ENCODE data around the gene WIPF1. TPM values are rescaled to one million over a fixed set of nuclear protein-coding genes. Genes with fewer than 3 reads are reported as not detected.

WIPF1 gene
- total and polyA plus RNA-seq, 8 donors, result 4.7 to 26.8 (median 6.2) TPM

DNA sequence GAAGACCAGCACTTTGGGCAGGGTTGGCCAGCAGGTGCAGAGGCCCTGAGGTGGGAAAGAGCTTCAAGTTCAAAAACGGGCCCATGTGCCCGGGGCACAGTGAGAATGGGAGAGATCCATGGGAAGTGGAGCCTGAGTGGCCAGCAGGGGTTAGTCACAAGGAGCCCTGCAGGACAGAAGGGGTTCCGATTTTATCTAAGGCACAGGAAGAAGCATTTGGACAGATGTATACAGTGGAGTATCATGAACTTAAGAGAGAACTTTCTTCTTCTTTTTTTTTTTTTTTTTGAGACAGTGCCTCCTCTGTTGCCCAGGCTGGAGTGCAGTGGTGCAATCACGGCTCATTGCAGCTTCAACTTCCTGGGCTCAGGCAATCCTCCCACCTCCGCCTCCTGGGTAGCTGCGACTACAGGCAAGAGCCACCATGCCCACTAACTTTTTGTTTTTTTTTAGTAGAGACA, 24.0 kb downstream of the WIPF1 start:
- no peak for FAIRE-seq
- Histone ChIP-seq H3K36me3 (no peaks in the 10 kb centered on the region), H3K9me3 (no peaks in the 10 kb centered on the region), H3K4me3 (no peak overlapping the region), H3K4me1 (peaks cover 4 to 8% (median 5%) of the 10 kb centered on the region in 3 donors), H3K27ac (no peak overlapping the region), H3K27me3 (no peaks in the 10 kb centered on the region)
- DNase-seq, result no peak
- ATAC-seq, result peak in 3 of 4 donors; percentile 21 to 46 (median 44)
- TF ChIP-seq, protein P1, sequence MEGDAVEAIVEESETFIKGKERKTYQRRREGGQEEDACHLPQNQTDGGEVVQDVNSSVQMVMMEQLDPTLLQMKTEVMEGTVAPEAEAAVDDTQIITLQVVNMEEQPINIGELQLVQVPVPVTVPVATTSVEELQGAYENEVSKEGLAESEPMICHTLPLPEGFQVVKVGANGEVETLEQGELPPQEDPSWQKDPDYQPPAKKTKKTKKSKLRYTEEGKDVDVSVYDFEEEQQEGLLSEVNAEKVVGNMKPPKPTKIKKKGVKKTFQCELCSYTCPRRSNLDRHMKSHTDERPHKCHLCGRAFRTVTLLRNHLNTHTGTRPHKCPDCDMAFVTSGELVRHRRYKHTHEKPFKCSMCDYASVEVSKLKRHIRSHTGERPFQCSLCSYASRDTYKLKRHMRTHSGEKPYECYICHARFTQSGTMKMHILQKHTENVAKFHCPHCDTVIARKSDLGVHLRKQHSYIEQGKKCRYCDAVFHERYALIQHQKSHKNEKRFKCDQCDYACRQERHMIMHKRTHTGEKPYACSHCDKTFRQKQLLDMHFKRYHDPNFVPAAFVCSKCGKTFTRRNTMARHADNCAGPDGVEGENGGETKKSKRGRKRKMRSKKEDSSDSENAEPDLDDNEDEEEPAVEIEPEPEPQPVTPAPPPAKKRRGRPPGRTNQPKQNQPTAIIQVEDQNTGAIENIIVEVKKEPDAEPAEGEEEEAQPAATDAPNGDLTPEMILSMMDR (IDR thresholded peaks at IDR 0.05), result no peak
- intact Hi-C loops (cut with DNase I), result no loop called here
- WGBS, 2 donors, result 92 to 94% methylated on average over 6 of the region's 6 CpGs

DNA sequence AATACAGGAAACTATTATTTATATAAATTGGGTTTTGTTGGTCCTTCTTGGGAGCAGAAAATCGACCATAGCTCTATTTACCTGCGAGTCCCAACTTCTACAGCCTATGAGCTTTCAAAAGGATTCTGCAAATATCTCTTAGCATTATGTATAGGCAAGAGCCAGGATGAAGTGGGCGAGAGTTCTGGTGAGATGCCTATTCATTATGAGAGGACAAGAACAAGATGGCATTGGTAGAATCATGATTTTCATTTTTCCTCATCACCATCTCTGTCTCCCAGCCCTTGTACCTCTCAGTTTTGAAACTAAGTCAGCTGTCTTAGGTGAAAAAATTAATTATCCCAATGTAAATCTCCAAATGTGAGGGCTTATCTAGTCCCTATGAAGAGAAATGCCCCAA, 25.0 kb downstream of the WIPF1 start:
- intact Hi-C loops (cut with DNase I), result no loop called here
- DNase-seq, result no peak

DNA sequence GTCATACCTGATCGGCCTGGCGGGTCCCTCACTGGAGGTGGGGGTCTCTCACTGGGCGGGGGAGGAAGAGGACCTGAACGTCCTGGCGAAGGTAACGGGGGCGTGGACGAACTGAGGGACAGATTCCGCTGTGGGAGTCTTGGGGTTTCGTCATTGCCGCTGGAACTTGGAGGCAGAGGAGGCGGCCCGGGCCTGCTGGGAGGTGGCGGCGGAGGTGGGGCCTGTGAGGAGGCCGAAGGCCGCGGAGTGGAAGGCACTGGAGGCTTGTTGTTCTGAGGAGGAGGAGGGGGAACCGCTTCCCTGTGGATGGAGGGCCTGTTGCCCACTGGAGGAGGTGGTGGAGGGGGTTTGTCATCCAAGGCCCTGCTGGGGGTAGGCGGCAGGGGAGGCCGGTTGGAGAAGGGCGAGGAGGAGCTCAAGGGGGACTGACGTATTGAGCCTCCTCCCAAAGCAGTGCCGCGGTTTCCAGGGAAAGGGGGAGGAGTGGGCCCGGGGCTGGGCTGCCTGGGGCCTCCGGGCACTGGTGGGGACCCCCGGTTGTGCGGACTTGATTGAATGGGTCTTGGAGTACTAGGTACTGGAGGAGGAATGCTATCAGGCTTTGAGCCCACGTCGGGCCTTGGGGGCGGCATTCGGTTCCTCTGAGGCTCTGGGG, 25.8 kb downstream of the WIPF1 start:
- peaks cover 4 to 8% (median 5%) of the 10 kb centered on the region in 3 donors for H3K4me1 ChIP-seq
- WGBS, 2 donors, result 93 to 94% methylated on average over 33 of the region's 33 CpGs
- H3K27ac ChIP-seq, result no peak overlapping the region
- no peaks in the 10 kb centered on the region for H3K36me3 ChIP-seq
- no peak for ATAC-seq
- DNase-seq, result peak in 1 of 6 donors; percentile 50
- intact Hi-C loops (cut with DNase I), result no loop called here
- H3K27me3 ChIP-seq, result no peaks in the 10 kb centered on the region
- H3K4me3 ChIP-seq, result no peak overlapping the region
- no peaks in the 10 kb centered on the region for H3K9me3 ChIP-seq
- TF ChIP-seq, protein P1 (IDR thresholded peaks at IDR 0.05), result no peak
- FAIRE-seq, result no peak

More for the DNA sequence above, 25.0 kb downstream of the WIPF1 start:
- Histone ChIP-seq H3K36me3 (no peaks in the 10 kb centered on the region), H3K27ac (no peak overlapping the region), H3K4me3 (no peak overlapping the region), H3K9me3 (no peaks in the 10 kb centered on the region), H3K4me1 (peaks cover 4 to 8% (median 5%) of the 10 kb centered on the region in 3 donors), H3K27me3 (no peaks in the 10 kb centered on the region)
- TF ChIP-seq, protein P1 (IDR thresholded peaks at IDR 0.05), result no peak
- 90 to 93% methylated on average over 3 of the region's 3 CpGs for WGBS, 2 donors
- FAIRE-seq (no peak), ATAC-seq (no peak)

DNA sequence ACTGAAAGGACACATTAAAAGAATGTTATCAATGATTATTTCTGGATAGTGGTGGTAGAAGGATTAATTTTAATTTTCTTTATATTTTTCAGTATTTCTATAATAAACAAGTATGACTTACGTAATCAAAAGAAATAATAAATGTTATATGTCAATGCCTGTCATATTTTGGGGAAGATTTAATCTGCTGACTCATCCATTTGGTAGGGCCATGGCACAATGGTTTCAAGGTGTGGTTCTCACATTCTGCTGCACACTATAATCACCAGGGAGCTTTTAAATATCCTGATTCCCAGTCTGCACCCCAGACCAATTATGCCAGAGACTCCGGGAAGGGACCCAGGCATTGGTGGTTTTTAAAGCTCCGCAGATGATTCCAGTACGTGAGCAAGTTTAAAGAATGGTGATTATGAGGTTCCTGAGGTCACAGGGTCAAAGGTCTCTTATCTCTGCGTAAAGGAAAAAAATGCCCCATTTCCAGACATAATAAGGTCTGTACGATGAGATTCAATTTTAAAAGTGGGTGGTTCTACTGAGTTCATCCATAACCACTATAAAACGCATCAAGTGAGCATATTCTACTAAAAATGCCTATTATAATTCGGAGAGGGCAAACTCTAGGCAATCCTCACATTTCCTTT, 27.2 kb downstream of the WIPF1 start:
- Histone ChIP-seq H3K9me3 (no peaks in the 10 kb centered on the region), H3K27me3 (no peaks in the 10 kb centered on the region), H3K4me3 (no peak overlapping the region), H3K36me3 (no peaks in the 10 kb centered on the region), H3K4me1 (peaks cover 4 to 8% (median 5%) of the 10 kb centered on the region in 3 donors), H3K27ac (no peak overlapping the region)
- intact Hi-C loops (cut with DNase I), result no loop called here
- WGBS, 2 donors, result 83 to 84% methylated on average over 8 of the region's 8 CpGs
- TF ChIP-seq, protein P1 (IDR thresholded peaks at IDR 0.05), result no peak
- ATAC-seq (no peak), DNase-seq (no peak), FAIRE-seq (no peak)

DNA sequence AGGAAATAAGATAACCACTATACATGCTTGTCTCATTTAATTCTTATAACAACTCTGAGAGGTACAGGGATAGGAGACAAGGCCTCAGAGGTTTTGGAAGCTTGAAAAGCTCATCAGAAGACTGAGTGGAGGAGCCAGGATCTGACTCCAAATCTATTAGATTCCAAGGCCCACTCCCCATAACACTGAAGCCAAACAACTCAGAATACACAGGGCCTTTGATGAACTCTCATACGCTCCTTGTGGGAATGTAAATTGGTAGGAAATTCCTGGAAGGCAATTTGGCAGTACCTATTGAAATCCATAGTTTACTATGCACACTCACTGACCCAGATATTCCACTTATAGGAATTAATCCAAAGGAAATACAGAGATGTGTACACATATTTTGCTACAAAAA, 27.9 kb downstream of the WIPF1 start:
- DNase-seq (no peak), ATAC-seq (no peak), FAIRE-seq (no peak)
- Histone ChIP-seq H3K9me3 (no peaks in the 10 kb centered on the region), H3K4me3 (no peak overlapping the region), H3K4me1 (peaks cover under 1 to 6% (median 5%) of the 10 kb centered on the region in 3 donors), H3K27me3 (no peaks in the 10 kb centered on the region), H3K36me3 (no peaks in the 10 kb centered on the region), H3K27ac (no peak overlapping the region)
- TF ChIP-seq, protein P1 (IDR thresholded peaks at IDR 0.05), result no peak
- 0% methylated on average over 1 of the region's 1 CpG for WGBS, 2 donors
- intact Hi-C loops (cut with DNase I), result no loop called here
